Coronary artery (tissue), 2 donors: ENCODE data around the gene CFAP299.

Experiments used
- DNase-seq: peaks from one replicate; pipeline ENCODE4 v3.0.0-alpha.2; 2017; ENCODE audit warnings: low spot score
- H3K27ac ChIP-seq, 2 donors: fragments of 200-600 bp; sonication (generic); one replicate each; pipeline ENCODE4 v1.5.1; 2016 to 2019
- H3K4me3 ChIP-seq: fragments of 200-600 bp; sonication (generic); 2 replicates; pipeline ENCODE4 v1.5.1; 2016; ENCODE audit warnings: mild to moderate bottlenecking, moderate library complexity
- TF ChIP-seq, protein P1 (sequence below): fragments of 200-600 bp; sonication (generic); IDR thresholded peaks from one replicate; pipeline ENCODE4 v1.5.1; 2019; ENCODE audit warnings: antibody characterized with exemption

The CFAP299 gene

DNA sequence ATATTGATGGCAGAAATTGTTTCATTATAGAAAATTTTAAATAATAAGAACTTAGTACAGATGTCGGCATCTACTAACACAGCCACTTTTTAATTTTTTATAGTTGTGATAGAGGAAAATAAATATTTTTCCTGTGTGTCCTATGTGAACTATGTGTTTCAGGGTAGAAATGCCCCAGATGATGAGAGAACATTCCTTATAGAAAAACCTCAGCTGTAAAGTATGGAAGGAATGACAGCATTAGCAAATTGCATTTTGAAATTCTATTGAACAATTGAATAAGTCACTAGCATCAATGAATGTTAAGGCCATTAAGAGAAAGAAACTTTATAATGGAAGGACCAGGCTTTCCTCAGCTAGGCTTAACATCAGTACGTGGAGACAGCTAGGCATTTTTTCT, 149.2 kb downstream of the CFAP299 start:
- TF ChIP-seq, protein P1, sequence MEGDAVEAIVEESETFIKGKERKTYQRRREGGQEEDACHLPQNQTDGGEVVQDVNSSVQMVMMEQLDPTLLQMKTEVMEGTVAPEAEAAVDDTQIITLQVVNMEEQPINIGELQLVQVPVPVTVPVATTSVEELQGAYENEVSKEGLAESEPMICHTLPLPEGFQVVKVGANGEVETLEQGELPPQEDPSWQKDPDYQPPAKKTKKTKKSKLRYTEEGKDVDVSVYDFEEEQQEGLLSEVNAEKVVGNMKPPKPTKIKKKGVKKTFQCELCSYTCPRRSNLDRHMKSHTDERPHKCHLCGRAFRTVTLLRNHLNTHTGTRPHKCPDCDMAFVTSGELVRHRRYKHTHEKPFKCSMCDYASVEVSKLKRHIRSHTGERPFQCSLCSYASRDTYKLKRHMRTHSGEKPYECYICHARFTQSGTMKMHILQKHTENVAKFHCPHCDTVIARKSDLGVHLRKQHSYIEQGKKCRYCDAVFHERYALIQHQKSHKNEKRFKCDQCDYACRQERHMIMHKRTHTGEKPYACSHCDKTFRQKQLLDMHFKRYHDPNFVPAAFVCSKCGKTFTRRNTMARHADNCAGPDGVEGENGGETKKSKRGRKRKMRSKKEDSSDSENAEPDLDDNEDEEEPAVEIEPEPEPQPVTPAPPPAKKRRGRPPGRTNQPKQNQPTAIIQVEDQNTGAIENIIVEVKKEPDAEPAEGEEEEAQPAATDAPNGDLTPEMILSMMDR: no peak
- DNase-seq: no peak
- H3K4me3 ChIP-seq: no peak overlapping the region
- H3K27ac ChIP-seq: no peak overlapping the region

DNA sequence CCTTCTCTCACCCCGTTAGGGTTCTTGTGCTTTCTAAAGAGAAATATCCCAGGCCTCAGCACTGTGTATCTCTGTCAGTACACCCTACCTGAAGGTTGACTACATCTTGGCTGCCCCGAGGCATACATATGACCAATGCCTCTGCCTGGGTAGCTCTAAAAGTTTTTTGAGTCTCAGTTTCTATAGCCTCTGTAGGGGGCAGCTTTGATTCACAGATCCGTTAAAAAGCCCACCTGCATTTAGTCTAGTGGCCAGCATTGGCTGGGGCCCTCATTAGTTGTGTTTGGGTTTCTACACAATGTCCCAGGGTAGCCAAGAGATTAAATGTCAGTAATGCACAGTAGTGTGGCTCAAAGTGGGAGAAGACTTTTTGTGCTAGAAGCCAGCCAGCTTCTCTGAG, 151.1 kb downstream of the CFAP299 start:
- TF ChIP-seq, protein P1: no peak
- no peak overlapping the region for H3K4me3 ChIP-seq
- DNase-seq: no peak
- no peak overlapping the region for H3K27ac ChIP-seq

DNA sequence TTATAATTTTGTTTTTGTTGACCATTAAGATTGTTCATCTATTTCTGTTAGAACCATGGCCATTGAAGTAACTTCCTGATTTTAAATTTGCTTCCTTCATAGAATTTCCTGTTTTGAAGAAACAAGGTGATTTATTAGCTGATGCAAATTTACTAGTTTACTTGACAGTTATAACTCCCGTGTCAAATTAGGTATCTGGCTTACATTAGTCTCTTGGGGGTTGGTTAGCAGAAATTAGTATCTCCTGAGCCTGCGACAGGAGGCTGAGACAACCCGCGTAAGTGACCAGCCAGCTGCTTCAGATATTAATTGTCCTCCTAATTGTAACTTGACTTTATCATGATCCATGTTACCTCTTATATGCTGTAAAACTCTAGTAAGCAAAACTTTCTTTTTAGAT, 154.3 kb downstream of the CFAP299 start:
- DNase-seq: no peak
- Histone ChIP-seq H3K4me3 (no peak overlapping the region), H3K27ac (no peak overlapping the region)
- TF ChIP-seq, protein P1: no peak

DNA sequence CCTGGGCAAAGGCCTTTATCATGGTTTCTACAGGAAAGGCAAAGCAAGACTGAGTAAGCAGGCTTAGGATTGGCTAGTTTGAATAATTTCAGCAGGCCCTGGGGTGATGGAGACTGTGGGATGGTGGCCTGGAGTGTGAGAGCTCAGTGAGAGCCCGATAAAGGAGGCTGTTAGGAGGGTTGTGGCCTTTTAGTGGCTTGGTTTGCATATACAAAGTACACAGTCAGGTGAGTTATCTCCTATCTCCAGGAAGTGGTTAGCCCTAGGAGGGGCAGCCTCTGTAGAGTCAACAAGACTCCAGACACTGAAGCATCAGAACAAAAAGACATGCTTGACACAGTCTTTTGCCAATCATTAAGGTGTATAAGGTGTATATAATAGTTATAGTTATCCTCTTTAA, 157.2 kb downstream of the CFAP299 start:
- TF ChIP-seq, protein P1: no peak
- no peak overlapping the region for H3K27ac ChIP-seq
- no peak for DNase-seq
- no peak overlapping the region for H3K4me3 ChIP-seq

DNA sequence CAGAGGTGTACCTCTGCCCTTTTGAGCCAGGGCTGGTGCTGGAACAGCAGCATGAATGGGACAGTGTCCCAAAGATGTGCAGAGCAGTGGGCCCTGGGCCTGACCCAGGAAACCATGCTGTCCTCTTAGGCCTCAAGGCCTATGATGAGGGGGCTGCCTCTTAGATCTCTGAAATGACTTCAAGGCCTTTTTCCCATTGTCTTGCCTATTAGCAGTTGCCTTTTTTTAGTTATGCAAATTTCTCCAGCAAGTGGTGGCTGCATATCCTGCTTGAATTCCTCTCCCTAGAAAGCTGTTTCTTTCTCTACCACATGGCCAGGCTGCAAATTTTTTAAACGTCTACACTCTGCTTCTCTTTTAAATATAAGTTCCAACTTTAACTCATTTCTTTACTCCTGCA, 160.3 kb downstream of the CFAP299 start:
- Histone ChIP-seq H3K4me3 (no peak overlapping the region), H3K27ac (no peak overlapping the region)
- TF ChIP-seq, protein P1: no peak
- DNase-seq: no peak

DNA sequence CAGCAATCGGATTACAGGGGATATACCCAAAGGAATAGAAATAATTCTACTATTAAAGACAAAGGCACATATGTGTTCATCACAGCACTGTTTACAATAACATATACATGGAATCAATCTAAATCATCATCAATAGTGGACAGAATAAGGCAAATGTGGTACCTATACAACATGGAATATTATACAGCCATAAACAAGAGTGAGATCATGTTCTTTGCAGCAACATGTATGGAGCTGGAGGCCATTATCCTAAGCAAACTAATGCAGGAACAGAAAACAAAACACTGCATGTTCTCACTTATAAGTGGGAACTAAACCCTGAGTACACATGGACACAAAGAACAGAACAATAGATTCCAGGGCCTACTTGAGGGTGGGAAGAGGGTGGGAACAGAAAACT, 163.2 kb downstream of the CFAP299 start:
- Histone ChIP-seq H3K4me3 (no peak overlapping the region), H3K27ac (no peak overlapping the region)
- TF ChIP-seq, protein P1: no peak
- no peak for DNase-seq

DNA sequence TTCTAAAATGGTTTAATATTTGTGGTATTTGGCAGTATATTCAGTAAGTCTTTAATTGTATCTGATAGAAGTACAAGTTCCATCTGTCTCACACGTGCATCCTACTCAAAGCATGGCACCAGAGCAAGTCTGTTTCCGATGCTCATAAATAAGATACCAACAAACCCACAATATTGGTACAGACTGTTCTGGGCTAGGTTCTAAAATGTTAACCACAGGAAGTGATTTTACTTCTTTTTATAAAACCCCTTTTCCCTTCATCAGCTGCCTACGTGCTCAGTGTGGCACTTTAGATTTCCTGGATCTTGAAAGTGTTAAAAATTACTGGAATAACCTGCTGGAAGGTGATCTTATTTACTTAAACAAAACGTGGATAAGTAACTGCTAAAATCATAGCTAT, 165.1 kb downstream of the CFAP299 start:
- no peak overlapping the region for H3K4me3 ChIP-seq
- no peak overlapping the region for H3K27ac ChIP-seq
- TF ChIP-seq, protein P1: no peak
- no peak for DNase-seq
